Kidney (tissue), 22 donors: ENCODE data around the gene OR51Q1. TPM values are rescaled to one million over a fixed set of nuclear protein-coding genes. Genes with fewer than 3 reads are reported as not detected.

ENCODE experiments used
- DNase-seq, 5 donors: peaks; one replicate each; pipeline ENCODE4 v3.0.0-alpha.2; 2013 to 2020
- FAIRE-seq: peaks from 2 replicates; lab custom pipeline; 2012; peaks lifted over from hg19 to GRCh38; lab: Jason Lieb, UNC
- H3K27ac ChIP-seq, 2 donors: one replicate each; pipeline ENCODE4 v1.7.0; 2013; ENCODE audit warnings: low read depth in 2 of 2, low read length in 2 of 2, inconsistent platforms in 1 of 2
- H3K27me3 ChIP-seq: one replicate; pipeline ENCODE4 v1.7.1; 2013; ENCODE audit warnings: low read length, inconsistent platforms; ENCODE audit not compliant: control insufficient read depth, insufficient read depth
- H3K36me3 ChIP-seq, 3 donors: one replicate each; pipeline versions ENCODE4 v1.7.0 to v1.7.1; 2013; ENCODE audit warnings: low read length in 3 of 3, control low read depth in 1 of 3, inconsistent platforms in 1 of 3; ENCODE audit not compliant: insufficient read depth in 3 of 3, control insufficient read depth in 2 of 3
- H3K4me1 ChIP-seq, 3 donors: one replicate each; pipeline versions ENCODE4 v1.7.0 to v1.7.1; 2013; ENCODE audit warnings: low read length in 3 of 3, inconsistent platforms in 1 of 3, low read depth in 1 of 3; ENCODE audit not compliant: control insufficient read depth in 2 of 3, insufficient read depth in 2 of 3
- H3K4me3 ChIP-seq, 3 donors: one replicate each; pipeline versions ENCODE4 v1.7.0 to v1.8.1; 2013; ENCODE audit warnings: low read length in 3 of 3, control low read depth in 1 of 3, inconsistent platforms in 1 of 3
- H3K9ac ChIP-seq, 3 donors: one replicate each; pipeline versions ENCODE4 v1.7.0 to v1.7.1; 2013; ENCODE audit warnings: low read length in 3 of 3, control low read depth in 1 of 3, inconsistent platforms in 1 of 3
- H3K9me3 ChIP-seq, 3 donors: one replicate each; pipeline versions ENCODE4 v1.7.0 to v1.7.1; 2013; ENCODE audit warnings: low read length in 3 of 3, control low read depth in 1 of 3, inconsistent platforms in 1 of 3; ENCODE audit not compliant: control insufficient read depth in 2 of 3, insufficient read depth in 1 of 3
- intact Hi-C: fragments of 100-400 bp; cut with DNase I; formaldehyde crosslinking; loops from one replicate; pipeline ENCODE4 v1.11.1; 2022
- long read RNA-seq, 10 donors: library from polyadenylated mRNA in 1 of 10; unstranded in 1 of 10; transcript quantifications; one replicate each; pipeline ENCODE4 v2.0.0 and lab custom pipeline, GENCODE V29; 2021 to 2026
- polyA plus RNA-seq: library from polyadenylated mRNA; stranded (reverse); fragments of 350-450 nt; fragmentation: Illumina TruSeq; extraction: RNeasy Lipid Tissue Mini Kit (QIAGEN cat#74804); gene quantifications from one replicate; pipeline ENCODE4 v1.2.3, GENCODE V29; 2014; ENCODE audit warnings: low read depth, low replicate concordance; ENCODE audit not compliant: insufficient read depth
- total RNA-seq: library from RNA; stranded (reverse); fragmentation: NEBNext Ultra II Directional; extraction: Animal tissue kit (Norgen Biotek cat#: 25700); gene quantifications from one replicate; pipeline ENCODE4 v1.2.1, GENCODE V29; 2021
- TF ChIP-seq, protein P1 (sequence below): IDR thresholded peaks from 3 replicates; pipeline ENCODE4 v1.5.1; 2012; ENCODE audit warnings: mild to moderate bottlenecking, moderate library complexity, borderline replicate concordance; ENCODE audit not compliant: insufficient read depth; ENCODE audit errors: extremely low read depth
- donor health status: control.
- donor health status: control.
- donor health status: control.
- donor health status: control.
- donor health status: control.
- donor health status: DM: yes; HTN: yes; CAD: no.
- donor health status: Normal renal cell carcinoma (clear cell type).

The OR51Q1 gene, protein sequence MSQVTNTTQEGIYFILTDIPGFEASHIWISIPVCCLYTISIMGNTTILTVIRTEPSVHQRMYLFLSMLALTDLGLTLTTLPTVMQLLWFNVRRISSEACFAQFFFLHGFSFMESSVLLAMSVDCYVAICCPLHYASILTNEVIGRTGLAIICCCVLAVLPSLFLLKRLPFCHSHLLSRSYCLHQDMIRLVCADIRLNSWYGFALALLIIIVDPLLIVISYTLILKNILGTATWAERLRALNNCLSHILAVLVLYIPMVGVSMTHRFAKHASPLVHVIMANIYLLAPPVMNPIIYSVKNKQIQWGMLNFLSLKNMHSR
- total RNA-seq: not detected
- not detected for polyA plus RNA-seq
- long read RNA-seq, donor 1: 0 reads
- long read RNA-seq, donor 2: 0 reads
- long read RNA-seq, donor 3: 0 reads
- long read RNA-seq, donor 4: 0 reads
- long read RNA-seq, donor 5: 0 reads
- long read RNA-seq, donor 6: 0 reads
- long read RNA-seq, donor 7: 0 reads
- long read RNA-seq, donor 8: 0 reads
- long read RNA-seq, donor 9, partial matches to known transcripts: 0 of 1 reads
- long read RNA-seq, donor 9, other reads (novel, unspliced or antisense): 0 of 1 reads
- long read RNA-seq, donor 10: 0 reads

DNA sequence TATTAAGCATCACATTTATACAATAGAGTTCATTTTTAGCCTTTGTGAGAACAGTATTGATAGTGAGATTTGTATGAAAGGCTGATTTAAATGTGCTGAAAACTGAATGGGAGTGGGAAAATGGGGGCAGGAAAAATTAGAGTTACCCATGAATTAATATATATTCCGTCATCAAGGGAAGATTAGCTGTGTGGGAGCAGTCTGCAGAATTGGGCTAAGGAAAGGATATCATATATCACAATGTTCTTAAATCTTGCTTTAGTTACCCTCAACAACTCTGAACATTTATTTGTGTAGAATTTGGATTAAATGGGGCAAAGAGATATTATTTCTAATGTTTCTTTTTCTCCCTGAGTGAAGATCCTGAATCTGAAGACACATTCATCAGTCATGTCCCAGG, at the start of gene OR51Q1:
OR51Q1 (plus strand) TSS at position 301 of the 400 bp plus-strand sequence; CDS start at position 391, 90 bp downstream.
- H3K9me3 ChIP-seq: no peaks in the 10 kb centered on the region
- no peaks in the 10 kb centered on the region for H3K36me3 ChIP-seq
- FAIRE-seq: no peak
- intact Hi-C loops: no loop called here
- H3K9ac ChIP-seq: no peak within 1 kb of the TSS
- no peak within 1 kb of the TSS for H3K4me3 ChIP-seq
- H3K27me3 ChIP-seq: no peaks in the 10 kb centered on the region
- H3K27ac ChIP-seq: no peak within 1 kb of the TSS
- TF ChIP-seq, protein P1, sequence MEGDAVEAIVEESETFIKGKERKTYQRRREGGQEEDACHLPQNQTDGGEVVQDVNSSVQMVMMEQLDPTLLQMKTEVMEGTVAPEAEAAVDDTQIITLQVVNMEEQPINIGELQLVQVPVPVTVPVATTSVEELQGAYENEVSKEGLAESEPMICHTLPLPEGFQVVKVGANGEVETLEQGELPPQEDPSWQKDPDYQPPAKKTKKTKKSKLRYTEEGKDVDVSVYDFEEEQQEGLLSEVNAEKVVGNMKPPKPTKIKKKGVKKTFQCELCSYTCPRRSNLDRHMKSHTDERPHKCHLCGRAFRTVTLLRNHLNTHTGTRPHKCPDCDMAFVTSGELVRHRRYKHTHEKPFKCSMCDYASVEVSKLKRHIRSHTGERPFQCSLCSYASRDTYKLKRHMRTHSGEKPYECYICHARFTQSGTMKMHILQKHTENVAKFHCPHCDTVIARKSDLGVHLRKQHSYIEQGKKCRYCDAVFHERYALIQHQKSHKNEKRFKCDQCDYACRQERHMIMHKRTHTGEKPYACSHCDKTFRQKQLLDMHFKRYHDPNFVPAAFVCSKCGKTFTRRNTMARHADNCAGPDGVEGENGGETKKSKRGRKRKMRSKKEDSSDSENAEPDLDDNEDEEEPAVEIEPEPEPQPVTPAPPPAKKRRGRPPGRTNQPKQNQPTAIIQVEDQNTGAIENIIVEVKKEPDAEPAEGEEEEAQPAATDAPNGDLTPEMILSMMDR: no peak
- no peaks in the 10 kb centered on the region for H3K4me1 ChIP-seq
- no peak for DNase-seq

DNA sequence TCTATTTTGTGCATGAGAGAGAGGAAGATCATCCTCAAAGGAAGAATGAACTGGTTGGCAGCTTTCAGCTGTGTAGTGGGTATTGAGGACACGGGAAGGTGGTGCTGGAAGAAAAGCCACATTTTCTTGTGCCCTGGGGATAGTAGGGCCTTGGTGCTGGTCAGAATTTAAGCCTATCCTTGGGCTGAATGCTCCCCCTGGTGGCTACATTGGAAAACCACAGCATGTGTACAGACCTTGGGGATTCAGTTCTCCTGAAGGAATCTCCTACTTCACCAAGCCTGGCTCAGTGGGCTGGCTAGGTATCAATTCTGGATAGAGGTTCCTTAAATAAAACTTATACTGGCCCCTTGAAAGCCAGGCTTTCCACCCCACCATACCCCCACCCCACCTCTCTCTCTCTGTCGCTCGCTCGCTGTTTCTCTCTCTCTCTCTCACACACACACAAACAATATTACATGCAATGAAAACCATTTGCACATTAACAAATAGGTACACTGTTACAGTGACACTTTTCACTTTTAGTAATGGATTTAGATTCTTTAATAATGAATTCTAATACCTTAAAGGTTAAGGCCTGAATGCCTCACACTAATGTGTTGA, 41.1 kb upstream of the OR51Q1 start:
- Histone ChIP-seq H3K4me1 (no peaks in the 10 kb centered on the region), H3K27me3 (no peaks in the 10 kb centered on the region), H3K36me3 (no peaks in the 10 kb centered on the region), H3K4me3 (no peak overlapping the region), H3K9me3 (no peaks in the 10 kb centered on the region), H3K9ac (no peak overlapping the region), H3K27ac (no peak overlapping the region)
- TF ChIP-seq, protein P1: peak; percentile 77
- intact Hi-C loops: no loop called here
- FAIRE-seq: no peak
- DNase-seq: peak in 4 of 5 donors; percentile 49 to 71 (median 64)

DNA sequence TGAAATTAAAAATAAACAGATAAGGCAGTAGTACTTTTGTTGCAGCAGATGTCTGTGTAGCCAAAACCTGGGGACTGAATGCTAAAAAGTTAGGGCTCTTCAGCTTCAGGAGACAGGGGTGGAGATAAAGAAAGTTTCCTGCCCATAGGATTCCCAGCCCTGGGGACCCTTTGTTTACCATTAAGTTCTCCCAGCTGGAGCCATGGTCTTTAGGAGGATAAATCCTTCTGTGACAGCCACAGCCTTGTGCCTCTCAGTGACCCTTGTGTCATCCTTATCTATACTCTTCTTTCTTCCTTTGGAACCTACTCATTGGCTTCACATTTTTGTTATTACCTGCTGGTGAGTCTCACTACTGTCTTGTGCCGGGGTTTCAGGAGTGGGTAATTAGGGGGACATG, 38.3 kb upstream of the OR51Q1 start, which contains the start of gene OR51M1:
OR51M1 (plus strand) TSS at position 237 of the 400 bp plus-strand sequence. CDS start 5,587 bp downstream, outside the sequence.
- DNase-seq (no peak), FAIRE-seq (no peak)
- H3K4me1 ChIP-seq: no peaks in the 10 kb centered on the region
- no peaks in the 10 kb centered on the region for H3K9me3 ChIP-seq
- no peak within 1 kb of the TSS for H3K4me3 ChIP-seq
- no peak within 1 kb of the TSS for H3K9ac ChIP-seq
- H3K36me3 ChIP-seq: no peaks in the 10 kb centered on the region
- intact Hi-C loops: no loop called here
- TF ChIP-seq, protein P1: no peak
- no peaks in the 10 kb centered on the region for H3K27me3 ChIP-seq
- H3K27ac ChIP-seq: no peak within 1 kb of the TSS
